Measurements from ENCODE around the gene PTPRN2. TPM values are rescaled to one million over a fixed set of nuclear protein-coding genes. Genes with fewer than 3 reads are reported as not detected.

PTPRN2 gene
- total RNA-seq, 1 donor = 0.09 TPM

DNA sequence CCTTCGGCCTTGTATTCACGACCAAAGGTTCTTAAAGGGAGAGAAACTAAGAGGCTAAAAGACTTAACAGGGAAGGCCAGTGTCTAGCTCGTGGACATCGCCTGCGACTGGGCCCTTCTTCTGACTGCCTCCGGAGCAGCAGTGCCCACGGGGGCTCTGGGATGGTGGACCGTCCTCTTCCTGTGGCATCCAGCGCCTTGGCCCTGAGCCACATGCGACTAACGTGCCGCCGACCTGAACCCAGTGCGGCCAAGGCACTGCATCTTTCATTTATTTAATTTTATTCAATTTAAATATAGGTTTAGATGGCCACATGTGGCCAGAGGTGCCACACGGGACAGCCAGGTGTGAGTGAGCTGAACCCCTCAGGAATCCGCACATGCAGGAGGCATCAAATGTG lies 451.7 kb downstream of the PTPRN2 start:
- no peak overlapping the region for H3K4me3 ChIP-seq (ENCODE audit: low read depth, low read length)
- no peak for TF ChIP-seq CTCF (IDR thresholded peaks at IDR 0.05; ENCODE audit: insufficient read depth, low read length)
- no peak for DNase-seq (ENCODE audit: low read depth)

GRCh38 chr7:158134824-158135223 lies 452.8 kb downstream of the PTPRN2 start:
- DNase-seq (ENCODE audit: low read depth) = no peak
- TF ChIP-seq CTCF (IDR thresholded peaks at IDR 0.05; ENCODE audit: insufficient read depth, low read length) = no peak
- no peak overlapping the region for H3K4me3 ChIP-seq (ENCODE audit: low read depth, low read length)

DNA sequence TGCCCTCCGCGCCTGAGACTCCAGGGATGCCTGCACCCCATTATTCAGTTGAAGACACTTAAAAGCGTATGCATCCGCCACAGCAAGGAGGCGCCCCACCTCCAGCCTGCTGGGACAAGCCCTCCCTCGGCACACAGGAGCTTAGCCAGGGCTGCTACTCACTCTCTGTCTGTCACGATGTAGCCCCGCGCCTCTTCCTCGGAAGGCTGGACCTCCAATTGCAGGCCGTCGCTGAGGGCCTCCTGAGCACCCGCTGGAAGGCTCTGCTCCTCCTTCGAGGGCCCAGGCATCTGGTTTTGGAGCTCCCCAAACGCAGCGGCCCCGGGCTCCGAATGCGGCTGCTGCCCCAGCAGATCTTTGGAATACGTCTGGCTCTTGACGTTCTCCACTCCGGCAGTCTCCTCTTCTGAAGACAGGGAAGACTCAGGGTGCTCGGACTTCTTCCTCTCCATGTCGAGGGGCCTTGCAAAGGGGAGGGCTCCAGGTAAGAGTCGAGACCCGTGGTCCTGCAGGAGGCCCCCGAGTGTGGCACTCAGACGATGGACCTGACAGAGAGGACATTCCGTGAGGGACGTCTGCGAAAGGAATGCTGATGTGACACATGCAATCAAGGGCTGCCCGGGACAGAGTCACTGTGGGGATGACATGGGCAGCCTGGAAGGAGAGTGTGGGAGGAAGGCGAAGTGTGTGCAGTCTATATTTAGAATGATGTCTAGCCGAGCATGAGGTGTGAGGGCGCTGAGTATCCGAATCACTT lies 453.9 kb downstream of the PTPRN2 start:
- no peak for DNase-seq (ENCODE audit: low read depth)
- TF ChIP-seq CTCF (IDR thresholded peaks at IDR 0.05; ENCODE audit: insufficient read depth, low read length) = no peak
- H3K4me3 ChIP-seq (ENCODE audit: low read depth, low read length) = no peak overlapping the region

- no peak for TF ChIP-seq CTCF (IDR thresholded peaks at IDR 0.05; ENCODE audit: insufficient read depth, low read length)
- H3K4me3 ChIP-seq (ENCODE audit: low read depth, low read length) = no peak overlapping the region
- no peak for DNase-seq (ENCODE audit: low read depth)
These were observed 454.6 kb downstream of the PTPRN2 start for GRCh38 chr7:158133057-158133456.

- no peak for TF ChIP-seq CTCF (IDR thresholded peaks at IDR 0.05; ENCODE audit: insufficient read depth, low read length)
- no peak overlapping the region for H3K4me3 ChIP-seq (ENCODE audit: low read depth, low read length)
- no peak for DNase-seq (ENCODE audit: low read depth)
These were observed 457.6 kb downstream of the PTPRN2 start for GRCh38 chr7:158130023-158130409.

- no peak for DNase-seq (ENCODE audit: low read depth)
- no peak for TF ChIP-seq CTCF (IDR thresholded peaks at IDR 0.05; ENCODE audit: insufficient read depth, low read length)
- H3K4me3 ChIP-seq (ENCODE audit: low read depth, low read length) = no peak overlapping the region
These were observed 458.3 kb downstream of the PTPRN2 start for GRCh38 chr7:158129037-158130022.

All from fibroblast of the aortic adventitia (primary cell).